Measurements from ENCODE around the gene SNAPIN. TPM values are rescaled to one million over a fixed set of nuclear protein-coding genes. Genes with fewer than 3 reads are reported as not detected.

Gene SNAPIN
- total and polyA plus RNA-seq, 9 of the 15 experiments (the other 6 are each of a cell fraction or from before 2014, with no cell fraction given), result 11.2 to 43.9 (median 32.3) TPM

DNA sequence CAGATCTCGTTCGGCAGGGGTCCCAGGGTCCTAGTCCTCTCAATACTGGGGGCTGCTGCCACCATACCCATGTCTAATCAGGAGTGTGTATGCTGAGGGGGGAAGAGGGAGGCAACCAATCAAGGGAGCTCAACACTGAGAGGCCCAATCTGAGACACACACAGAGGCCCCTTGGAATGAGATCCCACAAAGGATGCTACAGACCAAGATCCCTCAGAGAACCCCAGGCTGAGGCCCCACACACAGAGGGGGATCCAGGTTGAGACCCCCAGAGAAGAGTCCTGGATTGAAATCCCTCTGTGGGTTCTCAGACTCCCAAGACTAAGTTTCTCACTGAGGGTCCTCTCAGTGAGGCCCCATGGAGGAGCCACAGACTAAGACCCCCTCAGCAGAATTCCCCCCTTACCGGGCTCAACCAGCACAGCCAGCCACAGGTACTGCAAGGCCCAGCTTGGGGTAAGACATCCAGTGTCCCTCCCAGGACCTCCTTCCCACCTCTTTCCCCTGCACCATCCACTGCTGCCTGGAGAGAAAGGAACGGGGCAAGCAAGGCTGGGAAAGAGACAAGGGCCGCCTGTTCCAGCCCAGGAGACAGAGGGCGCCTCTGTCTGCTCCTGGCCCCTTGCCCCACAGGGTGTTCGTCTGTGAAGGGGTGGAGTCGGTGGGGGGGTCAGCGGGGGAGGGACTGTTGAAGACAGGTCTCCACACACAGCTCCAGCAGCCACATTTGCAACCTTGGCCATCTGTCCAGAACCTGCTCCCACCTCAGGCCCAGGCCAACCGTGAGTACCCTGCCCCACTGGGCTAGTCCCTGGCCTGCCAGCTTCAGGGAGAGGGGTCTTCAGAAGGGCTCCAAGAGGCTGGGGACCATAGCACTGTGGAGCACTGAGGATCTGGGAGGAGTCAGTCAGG lies 30.5 kb upstream of the SNAPIN start, which contains the start of gene S100A1 (continued):
- no peak; the same call in 1 of the 2 replicates for TF ChIP-seq ZNF583 (CRISPR knock-in tag; IDR thresholded peaks at IDR 0.05)
- no peak for TF ChIP-seq SAFB2 (IDR thresholded peaks at IDR 0.05; ENCODE audit: borderline replicate concordance, low read depth, low read length, severe bottlenecking)
- TF ChIP-seq, protein P1, sequence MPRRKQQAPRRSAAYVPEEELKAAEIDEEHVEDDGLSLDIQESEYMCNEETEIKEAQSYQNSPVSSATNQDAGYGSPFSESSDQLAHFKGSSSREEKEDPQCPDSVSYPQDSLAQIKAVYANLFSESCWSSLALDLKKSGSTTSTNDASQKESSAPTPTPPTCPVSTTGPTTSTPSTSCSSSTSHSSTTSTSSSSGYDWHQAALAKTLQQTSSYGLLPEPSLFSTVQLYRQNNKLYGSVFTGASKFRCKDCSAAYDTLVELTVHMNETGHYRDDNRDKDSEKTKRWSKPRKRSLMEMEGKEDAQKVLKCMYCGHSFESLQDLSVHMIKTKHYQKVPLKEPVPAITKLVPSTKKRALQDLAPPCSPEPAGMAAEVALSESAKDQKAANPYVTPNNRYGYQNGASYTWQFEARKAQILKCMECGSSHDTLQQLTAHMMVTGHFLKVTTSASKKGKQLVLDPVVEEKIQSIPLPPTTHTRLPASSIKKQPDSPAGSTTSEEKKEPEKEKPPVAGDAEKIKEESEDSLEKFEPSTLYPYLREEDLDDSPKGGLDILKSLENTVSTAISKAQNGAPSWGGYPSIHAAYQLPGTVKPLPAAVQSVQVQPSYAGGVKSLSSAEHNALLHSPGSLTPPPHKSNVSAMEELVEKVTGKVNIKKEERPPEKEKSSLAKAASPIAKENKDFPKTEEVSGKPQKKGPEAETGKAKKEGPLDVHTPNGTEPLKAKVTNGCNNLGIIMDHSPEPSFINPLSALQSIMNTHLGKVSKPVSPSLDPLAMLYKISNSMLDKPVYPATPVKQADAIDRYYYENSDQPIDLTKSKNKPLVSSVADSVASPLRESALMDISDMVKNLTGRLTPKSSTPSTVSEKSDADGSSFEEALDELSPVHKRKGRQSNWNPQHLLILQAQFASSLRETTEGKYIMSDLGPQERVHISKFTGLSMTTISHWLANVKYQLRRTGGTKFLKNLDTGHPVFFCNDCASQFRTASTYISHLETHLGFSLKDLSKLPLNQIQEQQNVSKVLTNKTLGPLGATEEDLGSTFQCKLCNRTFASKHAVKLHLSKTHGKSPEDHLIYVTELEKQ (CRISPR knock-in tag; IDR thresholded peaks at IDR 0.05), result no peak
- no peak for TF ChIP-seq NCOA6 (IDR thresholded peaks at IDR 0.05)
- TF ChIP-seq SRSF7 (optimal IDR thresholded peaks at IDR 0.05; ENCODE audit: low read depth, low read length), result no peak
- no peak for TF ChIP-seq CC2D1A (IDR thresholded peaks at IDR 0.05)
- TF ChIP-seq MXI1 (IDR thresholded peaks at IDR 0.05; ENCODE audit: low read depth, low read length), result no peak
- TF ChIP-seq ZC3H4 (CRISPR knock-in tag; IDR thresholded peaks at IDR 0.05; ENCODE audit: borderline replicate concordance), result no peak
- peak; percentile 6; the same call in 1 of the 2 replicates for TF ChIP-seq HDAC2 (IDR thresholded peaks at IDR 0.05)
- TF ChIP-seq ZNF551 (CRISPR knock-in tag; IDR thresholded peaks at IDR 0.05), result no peak
- no peak for TF ChIP-seq NCOR1 (IDR thresholded peaks at IDR 0.05)
- no peak for TF ChIP-seq BRCA1 (IDR thresholded peaks at IDR 0.05)
- no peak for TF ChIP-seq BRCA1 (CRISPR knock-in tag; IDR thresholded peaks at IDR 0.05)
- TF ChIP-seq ETV5 (CRISPR knock-in tag; IDR thresholded peaks at IDR 0.05; ENCODE audit: low read depth), result no peak
- no peak for TF ChIP-seq BACH1 (tag; IDR thresholded peaks at IDR 0.05)
- TF ChIP-seq HCFC1 (IDR thresholded peaks at IDR 0.05; ENCODE audit: low read depth, low read length), result 0 out of 2 replicates have a peak, but pooled peaks have one; percentile 12
- TF ChIP-seq CAMTA2 (CRISPR knock-in tag; conservative IDR thresholded peaks at IDR 0.05), result no peak
- no peak for TF ChIP-seq KAT2B (IDR thresholded peaks at IDR 0.05; ENCODE audit: low read depth, low read length)

Data from K562 (cell line).